K562 (cell line): ENCODE data around the gene PHF11. TPM values are rescaled to one million over a fixed set of nuclear protein-coding genes. Genes with fewer than 3 reads are reported as not detected.

Source experiments
- ATAC-seq: fragments of 200-7000 bp; cut with Tn5 transposase; 3 replicates; pipeline ENCODE4 v1.9.1; 2020; ENCODE audit warnings: moderate library complexity
- BruUV-seq: library from RNA; stranded (reverse); fragments of 400-500 nt; replicated peaks from 2 replicates; lab custom pipeline; 2021; lab: Mats Ljungman, UMichigan
- CTCF ChIA-PET: fragments of 300-600 bp; formaldehyde crosslinking; extraction: SDS; loops from one replicate; lab custom pipeline; 2021; ENCODE audit warnings: low intra/inter-chr PET ratio; lab: Yijun Ruan, JAX
- POLR2A ChIA-PET: fragments of 300-600, 350-650 bp; sonication (Branson Sonifier 250); formaldehyde crosslinking; extraction: SDS; loops from one replicate; lab custom pipeline; 2021; ENCODE audit warnings: antibody characterized with exemption, inconsistent platforms; lab: Yijun Ruan, JAX
- DNase-seq, 4 experiments: peaks; one replicate each; pipeline versions ENCODE4 v3.0.0 to v3.0.0-alpha.2; 2011 to 2018; ENCODE audit warnings: low spot score in 3 of 4, mixed read lengths in 3 of 4; ENCODE audit errors: extremely low read depth in 1 of 4
- FAIRE-seq: peaks from 2 replicates; lab custom pipeline; 2011; peaks lifted over from hg19 to GRCh38; lab: Jason Lieb, UNC
- H2AFZ ChIP-seq: 2 replicates; pipeline ENCODE4 v1.6.0; 2011; ENCODE audit warnings: low read depth, low read length, control low read depth, inconsistent platforms
- H3K27ac ChIP-seq: fragments of 200-600 bp; 3 replicates; pipeline ENCODE4 v1.8.0; 2011; ENCODE audit warnings: low read depth, mild to moderate bottlenecking, control low read depth, inconsistent platforms, low read length, moderate library complexity, mixed read lengths; ENCODE audit errors: extremely low read depth
- H3K27me3 ChIP-seq, 2 experiments: fragments of 300-600 bp in 1 of 2; 2 replicates in 1 of 2; 3 replicates in 1 of 2; pipeline versions ENCODE4 v1.6.0 to v1.8.0; 2011; ENCODE audit warnings: inconsistent platforms in 2 of 2, low read length in 2 of 2, mild to moderate bottlenecking in 1 of 2, mixed read lengths in 1 of 2, moderate library complexity in 1 of 2; ENCODE audit not compliant: control insufficient read depth in 2 of 2, insufficient read depth in 2 of 2
- H3K36me3 ChIP-seq: fragments of 300-600 bp; 3 replicates; pipeline ENCODE4 v1.8.0; 2011; ENCODE audit warnings: mild to moderate bottlenecking, low read length, inconsistent platforms; ENCODE audit not compliant: control insufficient read depth, insufficient read depth
- H3K4me1 ChIP-seq, 2 experiments: fragments of 200-600 bp in 1 of 2; replicated peaks in 1 of 2; 2 replicates in 1 of 2; 3 replicates in 1 of 2; pipeline versions ENCODE4 v1.5.1 to v1.8.0; 2011; ENCODE audit warnings: inconsistent platforms in 2 of 2, low read length in 2 of 2, mild to moderate bottlenecking in 1 of 2, mixed read lengths in 1 of 2, moderate library complexity in 1 of 2; ENCODE audit not compliant: control insufficient read depth in 2 of 2, insufficient read depth in 2 of 2
- H3K4me2 ChIP-seq: 2 replicates; pipeline ENCODE4 v1.6.1; 2011; ENCODE audit warnings: low read length, control low read depth, inconsistent platforms, mixed read lengths; ENCODE audit not compliant: insufficient read depth
- H3K4me3 ChIP-seq: fragments of 200-600 bp; sonication (generic), shearing (Covaris generic); 2 replicates; pipeline ENCODE4 v1.5.1; 2016; ENCODE audit warnings: control low read depth, inconsistent platforms
- H3K79me2 ChIP-seq: fragments of 200-600 bp; 3 replicates; pipeline ENCODE4 v1.8.0; 2011; ENCODE audit warnings: low read length, inconsistent platforms; ENCODE audit not compliant: control insufficient read depth, insufficient read depth
- H3K9ac ChIP-seq, 2 experiments: 2 replicates each; pipeline versions ENCODE4 v1.6.0 to v1.6.1; 2011; ENCODE audit warnings: low read depth in 2 of 2, low read length in 2 of 2, control low read depth in 1 of 2, inconsistent platforms in 1 of 2, mild to moderate bottlenecking in 1 of 2, mixed read lengths in 1 of 2; ENCODE audit not compliant: insufficient read depth in 1 of 2
- H3K9me1 ChIP-seq: one replicate; pipeline ENCODE4 v1.6.0; 2011; ENCODE audit warnings: inconsistent platforms, mild to moderate bottlenecking, low read length, moderate library complexity; ENCODE audit not compliant: control insufficient read depth, insufficient read depth
- H3K9me3 ChIP-seq: replicated peaks from 2 replicates; pipeline ENCODE4 v1.5.1; 2011; ENCODE audit warnings: low read depth, low read length, inconsistent platforms; ENCODE audit not compliant: control insufficient read depth, insufficient read depth
- H4K20me1 ChIP-seq: replicated peaks from 2 replicates; pipeline ENCODE4 v1.6.1; 2011; ENCODE audit warnings: low read length, inconsistent platforms, mixed read lengths; ENCODE audit not compliant: control insufficient read depth, insufficient read depth
- ELF4 ChIP-seq: fragments of 450-650 bp; formaldehyde crosslinking; IDR thresholded peaks from 2 replicates; pipeline ENCODE4 v1.4.0; 2022; ENCODE audit warnings: missing genetic modification characterization
- LARP7 ChIP-seq: fragments of 450-650 bp; IDR thresholded peaks from 2 replicates; pipeline ENCODE4 v1.6.1; 2016
- MAFK ChIP-seq: IDR thresholded peaks from 2 replicates; pipeline ENCODE4 v1.6.1; 2011; ENCODE audit warnings: low read length, improper control_type of control experiment
- NR2C1 ChIP-seq, 2 experiments: fragments of 450-650 bp; IDR thresholded peaks; 2 replicates each; pipeline ENCODE4 v1.6.1; 2017; ENCODE audit warnings: mild to moderate bottlenecking in 2 of 2, antibody characterized with exemption in 1 of 2, inconsistent platforms in 1 of 2, missing compliant biosample characterization in 1 of 2, missing genetic modification characterization in 1 of 2
- SIN3A ChIP-seq, 2 experiments: fragments of 150-350 bp in 1 of 2; IDR thresholded peaks; 2 replicates each; pipeline ENCODE4 v1.6.1; 2011 to 2016; ENCODE audit warnings: borderline replicate concordance in 2 of 2, low read depth in 2 of 2, low read length in 2 of 2, mild to moderate bottlenecking in 2 of 2, moderate library complexity in 2 of 2; ENCODE audit not compliant: control insufficient read depth in 1 of 2
- ZC3H4 ChIP-seq: sonication (generic); formaldehyde crosslinking; IDR thresholded peaks from 2 replicates; pipeline ENCODE4 v1.9.0; 2021; ENCODE audit warnings: missing genetic modification reagents, borderline replicate concordance
- ZNF174 ChIP-seq: fragments of 250-450 bp; sonication (Bioruptor Pico); IDR thresholded peaks from 2 replicates; pipeline ENCODE4 v1.4.0; 2020; ENCODE audit warnings: mild to moderate bottlenecking
- ZNF274 ChIP-seq: IDR thresholded peaks from 2 replicates; pipeline ENCODE4 v1.6.1; 2011; ENCODE audit warnings: low read depth, mild to moderate bottlenecking, low read length, moderate library complexity, borderline replicate concordance
- WGBS: fragments of 100-300 bp; shearing (Covaris generic); methylation state at CpG from one replicate; pipeline ENCODE4 v1.1.6; 2016; ENCODE audit warnings: low coverage, mixed read lengths; ENCODE audit not compliant: insufficient coverage; ENCODE audit errors: missing lambda C conversion rate; 5-methylcytosine and 5-hydroxymethylcytosine counted together
- in situ Hi-C: fragments of 300-500 bp; cut with MboI; formaldehyde crosslinking; loops from 4 replicates; pipeline ENCODE4 v1.15.0; 2018; ENCODE audit warnings: inconsistent platforms, mixed read lengths
- intact Hi-C: fragments of 100-400 bp; cut with micrococcal nuclease; formaldehyde crosslinking; loops from 2 replicates; pipeline ENCODE4 v1.14.2; 2022
- polyA plus RNA-seq, 8 experiments: library from polyadenylated mRNA; depleted of rRNA in 4 of 8; stranded (reverse) in 5 of 8; unstranded in 3 of 8; fragments of >200 nt; fragmentation: Nextera tagmentation in 2 of 8; fragmentation: Illumina TruSeq in 1 of 8; extraction: Ambion mirVana in 2 of 8; extraction: Trizol in 1 of 8; gene quantifications; 2 replicates each; pipeline versions ENCODE4 v1.2.1 to v1.2.3, GENCODE V29; 2011 to 2014; ENCODE audit warnings: inconsistent platforms in 1 of 8, missing spikeins in 1 of 8
- total RNA-seq, 7 experiments: library from RNA; depleted of rRNA in 6 of 7; stranded (reverse); fragments of >200 nt in 6 of 7; fragmentation: Illumina TruSeq in 2 of 7; extraction: Trizol in 2 of 7; gene quantifications; 2 replicates each; pipeline versions ENCODE4 v1.2.1 to v1.2.3, GENCODE V29; 2011 to 2021; ENCODE audit warnings: low replicate concordance in 1 of 7
- TF ChIP-seq, protein P1 (sequence below): fragments of 450-650 bp; formaldehyde crosslinking; IDR thresholded peaks from 2 replicates; pipeline ENCODE4 v1.4.0; 2020; ENCODE audit warnings: mild to moderate bottlenecking, mixed read lengths
- TF ChIP-seq, protein P2 (sequence below): conservative IDR thresholded peaks from 2 replicates; pipeline ENCODE4 v1.6.1; 2011; ENCODE audit warnings: low read depth, mild to moderate bottlenecking, low read length; ENCODE audit not compliant: control insufficient read depth

PHF11 gene
- total and polyA plus RNA-seq, 9 of the 15 experiments (the other 6 are each of a cell fraction or from before 2014, with no cell fraction given) = 1.9 to 7.0 (median 5.3) TPM

DNA sequence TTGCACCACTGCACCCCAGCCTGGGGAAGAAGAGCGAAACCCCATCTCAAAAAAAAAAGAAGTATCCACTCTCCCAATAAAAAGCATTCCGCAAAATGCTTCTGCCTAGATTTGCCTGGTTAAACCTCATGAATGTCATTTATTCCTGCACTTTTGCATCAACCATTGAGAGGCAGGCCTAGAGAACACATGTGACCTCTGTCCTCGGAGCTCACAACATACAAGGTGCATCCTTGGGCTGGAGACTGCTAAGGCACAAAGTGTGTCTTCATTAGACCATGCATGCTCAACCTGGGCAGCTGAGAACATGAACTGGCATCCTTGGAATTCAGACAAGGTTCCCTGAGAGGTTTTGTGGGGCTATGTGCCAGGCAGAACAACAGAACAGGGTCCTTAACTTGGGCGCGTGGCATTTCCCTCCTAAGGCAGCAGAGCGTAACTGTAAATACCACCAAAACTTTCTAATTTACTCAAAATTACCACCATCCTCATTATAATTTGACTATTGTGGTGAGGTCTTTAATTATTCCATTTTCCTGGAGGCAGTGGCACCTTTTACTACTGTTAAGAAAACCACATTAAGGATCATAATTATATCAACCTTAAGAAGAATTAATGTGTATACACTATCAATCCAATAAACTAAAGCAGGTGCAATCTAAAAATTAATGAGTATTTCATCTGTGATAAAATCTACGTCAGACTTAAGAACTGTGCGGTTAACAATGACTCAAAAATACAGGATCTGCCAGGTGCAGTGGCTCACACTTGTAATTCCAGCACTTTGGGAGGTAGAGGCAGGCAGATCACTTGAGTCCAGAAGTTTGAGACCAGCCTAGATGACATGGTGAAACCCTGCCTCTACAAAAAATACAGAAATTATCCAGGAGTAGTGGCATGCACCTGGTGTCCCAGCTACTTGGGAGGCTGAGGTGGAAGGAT, 75.8 kb downstream of the PHF11 start:
- Histone ChIP-seq H3K4me2 (no peak overlapping the region), H3K9me3 (no peaks in the 10 kb centered on the region), H3K79me2 (no peaks in the 10 kb centered on the region), H3K4me3 (no peak overlapping the region), H4K20me1 (no peaks in the 10 kb centered on the region), H3K9ac (no peak overlapping the region), H3K27me3 (no peaks in the 10 kb centered on the region), H3K9me1 (no peaks in the 10 kb centered on the region), H3K27ac (no peak overlapping the region), H3K4me1 (peaks cover 0 to 2% of the 10 kb centered on the region in 2 experiments; a peak in 2 of 5 replicates), H3K36me3 (peaks cover 3% of the 10 kb centered on the region; the same call in 1 of the 3 replicates), H2AFZ (no peak overlapping the region)
- intact Hi-C loops = no loop called here
- 90% methylated on average over 7 of the region's 8 CpGs for WGBS
- TF ChIP-seq SIN3A (IDR thresholded peaks at IDR 0.05; ENCODE audit: borderline replicate concordance in 2 of 2, control insufficient read depth in 1 of 2, low read depth in 2 of 2, low read length in 2 of 2) = no peak
- TF ChIP-seq ZNF274 = no peak
- TF ChIP-seq LARP7 = no peak
- TF ChIP-seq ELF4 (CRISPR knock-in tag) = no peak
- TF ChIP-seq MAFK = no peak
- TF ChIP-seq, protein P1, sequence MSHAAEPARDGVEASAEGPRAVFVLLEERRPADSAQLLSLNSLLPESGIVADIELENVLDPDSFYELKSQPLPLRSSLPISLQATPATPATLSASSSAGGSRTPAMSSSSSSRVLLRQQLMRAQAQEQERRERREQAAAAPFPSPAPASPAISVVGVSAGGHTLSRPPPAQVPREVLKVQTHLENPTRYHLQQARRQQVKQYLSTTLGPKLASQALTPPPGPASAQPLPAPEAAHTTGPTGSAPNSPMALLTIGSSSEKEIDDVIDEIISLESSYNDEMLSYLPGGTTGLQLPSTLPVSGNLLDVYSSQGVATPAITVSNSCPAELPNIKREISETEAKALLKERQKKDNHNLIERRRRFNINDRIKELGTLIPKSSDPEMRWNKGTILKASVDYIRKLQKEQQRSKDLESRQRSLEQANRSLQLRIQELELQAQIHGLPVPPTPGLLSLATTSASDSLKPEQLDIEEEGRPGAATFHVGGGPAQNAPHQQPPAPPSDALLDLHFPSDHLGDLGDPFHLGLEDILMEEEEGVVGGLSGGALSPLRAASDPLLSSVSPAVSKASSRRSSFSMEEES (CRISPR knock-in tag) = no peak
- TF ChIP-seq NR2C1 (IDR thresholded peaks at IDR 0.05) = no peak
- no peak for TF ChIP-seq NR2C1 (tag; IDR thresholded peaks at IDR 0.05)
- TF ChIP-seq, protein P2, sequence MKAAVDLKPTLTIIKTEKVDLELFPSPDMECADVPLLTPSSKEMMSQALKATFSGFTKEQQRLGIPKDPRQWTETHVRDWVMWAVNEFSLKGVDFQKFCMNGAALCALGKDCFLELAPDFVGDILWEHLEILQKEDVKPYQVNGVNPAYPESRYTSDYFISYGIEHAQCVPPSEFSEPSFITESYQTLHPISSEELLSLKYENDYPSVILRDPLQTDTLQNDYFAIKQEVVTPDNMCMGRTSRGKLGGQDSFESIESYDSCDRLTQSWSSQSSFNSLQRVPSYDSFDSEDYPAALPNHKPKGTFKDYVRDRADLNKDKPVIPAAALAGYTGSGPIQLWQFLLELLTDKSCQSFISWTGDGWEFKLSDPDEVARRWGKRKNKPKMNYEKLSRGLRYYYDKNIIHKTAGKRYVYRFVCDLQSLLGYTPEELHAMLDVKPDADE = no peak
- TF ChIP-seq ZC3H4 = no peak
- no peak for TF ChIP-seq ZNF174
- FAIRE-seq (no peak), DNase-seq (no peak), ATAC-seq (no peak)
- CTCF ChIA-PET = no interaction called here
- POLR2A ChIA-PET = interaction anchor here (1.1 kb wide), 1 partner anchor 53 kb away, joined by 3 read pairs; no protein-coding TSS in a partner anchor
- BruUV-seq = no TSS peak
- in situ Hi-C loops = no loop called here
